GM23338 (cell line): Measurements from ENCODE around the gene FKBP2. TPM values are rescaled to one million over a fixed set of nuclear protein-coding genes. Genes with fewer than 3 reads are reported as not detected.

Experiments used
- ATAC-seq: fragments of 200-7000 bp; cut with Tn5 transposase; 3 replicates; pipeline ENCODE4 v1.9.1; 2020
- DNase-seq: peaks from one replicate; pipeline ENCODE4 v3.0.0-alpha.2; 2015; ENCODE audit warnings: low spot score
- H2AFZ ChIP-seq: fragments of 200-600 bp; sonication (generic); 2 replicates; pipeline ENCODE4 v1.8.0; 2016; ENCODE audit warnings: antibody characterized with exemption, mild to moderate bottlenecking, moderate library complexity
- H3F3A ChIP-seq: fragments of 200-600 bp; sonication (generic); replicated peaks from 2 replicates; pipeline ENCODE4 v1.8.0; 2017; ENCODE audit warnings: antibody characterized with exemption, mixed run types, low read depth
- H3K27ac ChIP-seq: fragments of 200-600 bp; sonication (generic); 2 replicates; pipeline ENCODE4 v1.6.1; 2016; ENCODE audit warnings: low read depth
- H3K27me3 ChIP-seq: fragments of 200-600 bp; sonication (generic); 2 replicates; pipeline ENCODE4 v1.8.0; 2016; ENCODE audit warnings: mild to moderate bottlenecking, mixed run types, moderate library complexity; ENCODE audit not compliant: insufficient read depth
- H3K36me3 ChIP-seq: fragments of 200-600 bp; sonication (generic); 2 replicates; pipeline ENCODE4 v1.8.0; 2016; ENCODE audit warnings: mild to moderate bottlenecking; ENCODE audit not compliant: insufficient read depth
- H3K4me1 ChIP-seq: fragments of 200-600 bp; sonication (generic); 2 replicates; pipeline ENCODE4 v1.8.0; 2016; ENCODE audit warnings: mild to moderate bottlenecking, moderate library complexity; ENCODE audit not compliant: insufficient read depth
- H3K4me2 ChIP-seq: fragments of 200-600 bp; sonication (generic); 2 replicates; pipeline ENCODE4 v1.7.1; 2017; ENCODE audit warnings: mixed run types
- H3K4me3 ChIP-seq: fragments of 200-600 bp; sonication (generic); 2 replicates; pipeline ENCODE4 v1.6.1; 2016; ENCODE audit warnings: mixed run types
- H3K79me2 ChIP-seq: fragments of 200-600 bp; sonication (generic); replicated peaks from 2 replicates; pipeline ENCODE4 v1.8.0; 2017; ENCODE audit warnings: mild to moderate bottlenecking; ENCODE audit not compliant: insufficient read depth
- H3K9me2 ChIP-seq: fragments of 200-600 bp; sonication (generic); 2 replicates; pipeline ENCODE4 v1.8.0; 2017; ENCODE audit not compliant: insufficient read depth
- H4K20me1 ChIP-seq: fragments of 200-600 bp; sonication (generic); replicated peaks from 2 replicates; pipeline ENCODE4 v1.8.0; 2017; ENCODE audit warnings: mild to moderate bottlenecking; ENCODE audit not compliant: insufficient read depth
- H3K27ac Mint-ChIP-seq: 2 replicates; pipeline ENCODE4 v1.8.0; 2020; ENCODE audit warnings: inconsistent platforms, mild to moderate bottlenecking, moderate library complexity, mixed read lengths
- H3K27me3 Mint-ChIP-seq: 3 replicates; pipeline ENCODE4 v1.8.0; 2022; ENCODE audit warnings: low read depth, mild to moderate bottlenecking, moderate library complexity, mixed read lengths, inconsistent platforms; ENCODE audit not compliant: insufficient read depth, poor library complexity
- H3K36me3 Mint-ChIP-seq: 3 replicates; pipeline ENCODE4 v1.8.0; 2021; ENCODE audit warnings: low read depth, mild to moderate bottlenecking, inconsistent platforms, moderate library complexity, mixed read lengths
- H3K4me1 Mint-ChIP-seq: 3 replicates; pipeline ENCODE4 v1.8.0; 2020; ENCODE audit warnings: mild to moderate bottlenecking, inconsistent platforms, mixed read lengths
- H3K4me3 Mint-ChIP-seq: 3 replicates; pipeline ENCODE4 v1.8.0; 2021; ENCODE audit warnings: moderate library complexity, mild to moderate bottlenecking, inconsistent platforms, mixed read lengths
- H3K9me3 Mint-ChIP-seq: 3 replicates; pipeline ENCODE4 v1.8.0; 2020; ENCODE audit warnings: moderate library complexity, mild to moderate bottlenecking, inconsistent platforms, mixed read lengths
- CREB1 ChIP-seq: fragments of 250-450 bp; sonication (Bioruptor Pico); IDR thresholded peaks from 2 replicates; pipeline ENCODE4 v1.5.0; 2020; ENCODE audit warnings: low read depth, mild to moderate bottlenecking, moderate library complexity
- CTCF ChIP-seq, 2 experiments: fragments of 200-600 bp in 1 of 2; sonication (generic) in 1 of 2; conservative IDR thresholded peaks; 2 replicates each; pipeline versions ENCODE4 v1.5.1 to v1.6.1; 2016 to 2017; ENCODE audit warnings: antibody characterized with exemption in 2 of 2, low read depth in 2 of 2, mild to moderate bottlenecking in 2 of 2, moderate library complexity in 1 of 2
- EZH2 ChIP-seq: fragments of 200-600 bp; sonication (generic); IDR thresholded peaks from one replicate; pipeline ENCODE4 v1.8.0; 2017; ENCODE audit warnings: antibody characterized with exemption, mild to moderate bottlenecking, low read depth; ENCODE audit not compliant: unreplicated experiment
- EZH2phosphoT487 ChIP-seq: fragments of 200-600 bp; sonication (generic); IDR thresholded peaks from one replicate; pipeline ENCODE4 v1.8.1; 2018; ENCODE audit warnings: antibody characterized with exemption; ENCODE audit not compliant: unreplicated experiment
- JUNB ChIP-seq: IDR thresholded peaks from one replicate; pipeline ENCODE4 v1.6.1; 2016; ENCODE audit warnings: antibody characterized with exemption; ENCODE audit not compliant: unreplicated experiment
- NANOG ChIP-seq: IDR thresholded peaks from 2 replicates; pipeline ENCODE4 v1.6.1; 2016; ENCODE audit warnings: antibody characterized with exemption, borderline replicate concordance
- POLR2AphosphoS5 ChIP-seq: IDR thresholded peaks from 2 replicates; pipeline ENCODE4 v1.6.1; 2016; ENCODE audit warnings: antibody characterized with exemption, low read depth
- REST ChIP-seq: IDR thresholded peaks from one replicate; pipeline ENCODE4 v1.6.1; 2018; ENCODE audit warnings: antibody characterized with exemption; ENCODE audit not compliant: unreplicated experiment
- STAT1 ChIP-seq: IDR thresholded peaks from one replicate; pipeline ENCODE4 v1.6.1; 2016; ENCODE audit warnings: antibody characterized with exemption; ENCODE audit not compliant: unreplicated experiment
- ZNF114 ChIP-seq: fragments of 250-450 bp; sonication (Bioruptor Pico); IDR thresholded peaks from 2 replicates; pipeline ENCODE4 v1.5.0; 2020; ENCODE audit warnings: mild to moderate bottlenecking, moderate library complexity
- ZNF331 ChIP-seq: fragments of 250-450 bp; sonication (Bioruptor Pico); IDR thresholded peaks from 2 replicates; pipeline ENCODE4 v1.5.0; 2020; ENCODE audit warnings: low read depth, mild to moderate bottlenecking, moderate library complexity
- polyA plus RNA-seq: library from polyadenylated mRNA; unstranded; fragments of >200 nt; fragmentation: Nextera tagmentation; extraction: Ambion mirVana; gene quantifications from 2 replicates; pipeline ENCODE4 v1.2.1, GENCODE V29; 2016
- total RNA-seq: library from RNA; depleted of rRNA; stranded (reverse); fragments of >200 nt; shearing (Covaris generic); gene quantifications from 2 replicates; pipeline ENCODE4 v1.2.3, GENCODE V29; 2014
- TF ChIP-seq, protein P1 (sequence below): IDR thresholded peaks from 2 replicates; pipeline ENCODE4 v1.6.1; 2016; ENCODE audit warnings: antibody characterized with exemption
- TF ChIP-seq, protein P2 (sequence below): fragments of 250-450 bp; sonication (Bioruptor Pico); IDR thresholded peaks from 2 replicates; pipeline ENCODE4 v1.5.0; 2020; ENCODE audit warnings: mild to moderate bottlenecking, moderate library complexity

FKBP2 gene
- total and polyA plus RNA-seq, 2 experiments from 2014 or later, result 31.4 to 201 TPM

- peaks cover 7% of the 10 kb centered on the region for H3K36me3 ChIP-seq
- TF ChIP-seq CREB1 (no peak), CTCF (conservative IDR thresholded peaks at IDR 0.05; ENCODE audit: low read depth in 2 of 2) (no peak), ZNF114 (no peak), REST (no peak), ZNF331 (CRISPR knock-in tag) (no peak), EZH2 (no peak), STAT1 (no peak), POLR2AphosphoS5 (no peak), JUNB (no peak), EZH2phosphoT487 (no peak), NANOG (no peak)
- TF ChIP-seq, protein P1, sequence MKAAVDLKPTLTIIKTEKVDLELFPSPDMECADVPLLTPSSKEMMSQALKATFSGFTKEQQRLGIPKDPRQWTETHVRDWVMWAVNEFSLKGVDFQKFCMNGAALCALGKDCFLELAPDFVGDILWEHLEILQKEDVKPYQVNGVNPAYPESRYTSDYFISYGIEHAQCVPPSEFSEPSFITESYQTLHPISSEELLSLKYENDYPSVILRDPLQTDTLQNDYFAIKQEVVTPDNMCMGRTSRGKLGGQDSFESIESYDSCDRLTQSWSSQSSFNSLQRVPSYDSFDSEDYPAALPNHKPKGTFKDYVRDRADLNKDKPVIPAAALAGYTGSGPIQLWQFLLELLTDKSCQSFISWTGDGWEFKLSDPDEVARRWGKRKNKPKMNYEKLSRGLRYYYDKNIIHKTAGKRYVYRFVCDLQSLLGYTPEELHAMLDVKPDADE, result no peak
- TF ChIP-seq, protein P2, sequence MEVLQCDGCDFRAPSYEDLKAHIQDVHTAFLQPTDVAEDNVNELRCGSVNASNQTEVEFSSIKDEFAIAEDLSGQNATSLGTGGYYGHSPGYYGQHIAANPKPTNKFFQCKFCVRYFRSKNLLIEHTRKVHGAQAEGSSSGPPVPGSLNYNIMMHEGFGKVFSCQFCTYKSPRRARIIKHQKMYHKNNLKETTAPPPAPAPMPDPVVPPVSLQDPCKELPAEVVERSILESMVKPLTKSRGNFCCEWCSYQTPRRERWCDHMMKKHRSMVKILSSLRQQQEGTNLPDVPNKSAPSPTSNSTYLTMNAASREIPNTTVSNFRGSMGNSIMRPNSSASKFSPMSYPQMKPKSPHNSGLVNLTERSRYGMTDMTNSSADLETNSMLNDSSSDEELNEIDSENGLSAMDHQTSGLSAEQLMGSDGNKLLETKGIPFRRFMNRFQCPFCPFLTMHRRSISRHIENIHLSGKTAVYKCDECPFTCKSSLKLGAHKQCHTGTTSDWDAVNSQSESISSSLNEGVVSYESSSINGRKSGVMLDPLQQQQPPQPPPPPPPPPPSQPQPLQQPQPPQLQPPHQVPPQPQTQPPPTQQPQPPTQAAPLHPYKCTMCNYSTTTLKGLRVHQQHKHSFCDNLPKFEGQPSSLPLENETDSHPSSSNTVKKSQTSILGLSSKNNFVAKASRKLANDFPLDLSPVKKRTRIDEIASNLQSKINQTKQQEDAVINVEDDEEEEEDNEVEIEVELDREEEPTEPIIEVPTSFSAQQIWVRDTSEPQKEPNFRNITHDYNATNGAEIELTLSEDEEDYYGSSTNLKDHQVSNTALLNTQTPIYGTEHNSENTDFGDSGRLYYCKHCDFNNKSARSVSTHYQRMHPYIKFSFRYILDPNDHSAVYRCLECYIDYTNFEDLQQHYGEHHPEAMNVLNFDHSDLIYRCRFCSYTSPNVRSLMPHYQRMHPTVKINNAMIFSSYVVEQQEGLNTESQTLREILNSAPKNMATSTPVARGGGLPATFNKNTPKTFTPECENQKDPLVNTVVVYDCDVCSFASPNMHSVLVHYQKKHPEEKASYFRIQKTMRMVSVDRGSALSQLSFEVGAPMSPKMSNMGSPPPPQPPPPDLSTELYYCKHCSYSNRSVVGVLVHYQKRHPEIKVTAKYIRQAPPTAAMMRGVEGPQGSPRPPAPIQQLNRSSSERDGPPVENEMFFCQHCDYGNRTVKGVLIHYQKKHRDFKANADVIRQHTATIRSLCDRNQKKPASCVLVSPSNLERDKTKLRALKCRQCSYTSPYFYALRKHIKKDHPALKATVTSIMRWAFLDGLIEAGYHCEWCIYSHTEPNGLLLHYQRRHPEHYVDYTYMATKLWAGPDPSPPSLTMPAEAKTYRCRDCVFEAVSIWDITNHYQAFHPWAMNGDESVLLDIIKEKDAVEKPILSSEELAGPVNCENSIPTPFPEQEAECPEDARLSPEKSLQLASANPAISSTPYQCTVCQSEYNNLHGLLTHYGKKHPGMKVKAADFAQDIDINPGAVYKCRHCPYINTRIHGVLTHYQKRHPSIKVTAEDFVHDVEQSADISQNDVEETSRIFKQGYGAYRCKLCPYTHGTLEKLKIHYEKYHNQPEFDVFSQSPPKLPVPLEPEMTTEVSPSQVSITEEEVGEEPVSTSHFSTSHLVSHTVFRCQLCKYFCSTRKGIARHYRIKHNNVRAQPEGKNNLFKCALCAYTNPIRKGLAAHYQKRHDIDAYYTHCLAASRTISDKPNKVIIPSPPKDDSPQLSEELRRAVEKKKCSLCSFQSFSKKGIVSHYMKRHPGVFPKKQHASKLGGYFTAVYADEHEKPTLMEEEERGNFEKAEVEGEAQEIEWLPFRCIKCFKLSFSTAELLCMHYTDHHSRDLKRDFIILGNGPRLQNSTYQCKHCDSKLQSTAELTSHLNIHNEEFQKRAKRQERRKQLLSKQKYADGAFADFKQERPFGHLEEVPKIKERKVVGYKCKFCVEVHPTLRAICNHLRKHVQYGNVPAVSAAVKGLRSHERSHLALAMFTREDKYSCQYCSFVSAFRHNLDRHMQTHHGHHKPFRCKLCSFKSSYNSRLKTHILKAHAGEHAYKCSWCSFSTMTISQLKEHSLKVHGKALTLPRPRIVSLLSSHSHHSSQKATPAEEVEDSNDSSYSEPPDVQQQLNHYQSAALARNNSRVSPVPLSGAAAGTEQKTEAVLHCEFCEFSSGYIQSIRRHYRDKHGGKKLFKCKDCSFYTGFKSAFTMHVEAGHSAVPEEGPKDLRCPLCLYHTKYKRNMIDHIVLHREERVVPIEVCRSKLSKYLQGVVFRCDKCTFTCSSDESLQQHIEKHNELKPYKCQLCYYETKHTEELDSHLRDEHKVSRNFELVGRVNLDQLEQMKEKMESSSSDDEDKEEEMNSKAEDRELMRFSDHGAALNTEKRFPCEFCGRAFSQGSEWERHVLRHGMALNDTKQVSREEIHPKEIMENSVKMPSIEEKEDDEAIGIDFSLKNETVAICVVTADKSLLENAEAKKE (CRISPR knock-in tag), result no peak
- no peak overlapping the region for H2AFZ ChIP-seq
- H3K27me3 ChIP-seq, result no peaks in the 10 kb centered on the region
- H3K4me1 ChIP-seq, result no peaks in the 10 kb centered on the region; the same call in 1 of the 2 replicates
- no peak overlapping the region for H3K4me2 ChIP-seq
- 0 out of 2 replicates have a peak overlapping the region, but pooled peaks have one; percentile 26 for H3K27ac ChIP-seq
- peaks cover 7% of the 10 kb centered on the region for H4K20me1 ChIP-seq
- Mint-ChIP-seq H3K4me3 (no peak overlapping the region; the same call in 2 of the 3 replicates), H3K36me3 (peaks cover 33% of the 10 kb centered on the region), H3K27me3 (peaks cover 14% of the 10 kb centered on the region), H3K4me1 (peaks cover 11% of the 10 kb centered on the region), H3K27ac (no peak overlapping the region), H3K9me3 (no peaks in the 10 kb centered on the region)
- no peak for ATAC-seq
- no peak overlapping the region for H3K4me3 ChIP-seq
- H3F3A ChIP-seq, result peaks cover 16% of the 10 kb centered on the region
- H3K9me2 ChIP-seq, result no peaks in the 10 kb centered on the region
- no peak for DNase-seq
- H3K79me2 ChIP-seq, result no peaks in the 10 kb centered on the region
Observed at GRCh38 chr11:64208796-64209562, 31.9 kb upstream of the FKBP2 start.
